IMR-90 (cell line): ENCODE measurements around the gene FBXO30. TPM values are rescaled to one million over a fixed set of nuclear protein-coding genes. Genes with fewer than 3 reads are reported as not detected.

ENCODE experiments used
- ATAC-seq: fragments of 200-7000 bp; cut with Tn5 transposase; 2 replicates; pipeline ENCODE4 v1.9.1; 2020; ENCODE audit warnings: low read depth, mild to moderate bottlenecking, moderate library complexity
- BruUV-seq: library from RNA; stranded (reverse); fragments of 400-500 nt; replicated peaks from 2 replicates; lab custom pipeline; 2021; lab: Mats Ljungman, UMichigan
- CTCF ChIA-PET: fragments of 300-600 bp; formaldehyde crosslinking; extraction: SDS; loops from one replicate; lab custom pipeline; 2021; ENCODE audit warnings: antibody characterized with exemption; lab: Yijun Ruan, JAX
- POLR2A ChIA-PET: fragments of 300-600 bp; sonication (Branson Sonifier 250); formaldehyde crosslinking; loops from one replicate; lab custom pipeline; 2022; ENCODE audit warnings: antibody characterized with exemption; ENCODE audit not compliant: unreplicated experiment; lab: Charles Lee
- DNase-seq: peaks from one replicate; pipeline ENCODE4 v3.0.0; 2013
- H2AFZ ChIP-seq: replicated peaks from 2 replicates; pipeline ENCODE3; 2013; ENCODE audit warnings: low read length, mild to moderate bottlenecking; ENCODE audit not compliant: poor library complexity
- H2AK5ac ChIP-seq: 2 replicates; pipeline ENCODE4 v1.6.1; 2013; ENCODE audit warnings: low read depth, low read length, inconsistent platforms
- H2AK9ac ChIP-seq: replicated peaks from 2 replicates; pipeline ENCODE3; 2013; ENCODE audit warnings: mild to moderate bottlenecking, low read depth, low read length, moderate library complexity; ENCODE audit not compliant: poor library complexity
- H2BK120ac ChIP-seq: 2 replicates; pipeline ENCODE4 v1.6.1; 2013; ENCODE audit warnings: low read depth, low read length, inconsistent platforms
- H2BK15ac ChIP-seq: 3 replicates; pipeline ENCODE4 v1.6.1; 2013; ENCODE audit warnings: low read depth, low read length, inconsistent platforms
- H2BK20ac ChIP-seq: 2 replicates; pipeline ENCODE4 v1.6.1; 2013; ENCODE audit warnings: low read depth, mild to moderate bottlenecking, inconsistent platforms, low read length, moderate library complexity
- H2BK5ac ChIP-seq: 2 replicates; pipeline ENCODE4 v1.6.1; 2013; ENCODE audit warnings: mild to moderate bottlenecking, low read depth, low read length, inconsistent platforms; ENCODE audit not compliant: poor library complexity, severe bottlenecking
- H3K14ac ChIP-seq: replicated peaks from 2 replicates; pipeline ENCODE4 v1.6.1; 2013; ENCODE audit warnings: low read depth, low read length, inconsistent platforms
- H3K18ac ChIP-seq: 2 replicates; pipeline ENCODE4 v1.6.1; 2013; ENCODE audit warnings: low read depth, low read length, control low read depth
- H3K23ac ChIP-seq: 2 replicates; pipeline ENCODE4 v1.6.1; 2013; ENCODE audit warnings: low read depth, low read length, inconsistent platforms
- H3K27ac ChIP-seq: 2 replicates; pipeline ENCODE4 v1.5.1; 2013; ENCODE audit warnings: mild to moderate bottlenecking, control low read depth, low read length; ENCODE audit not compliant: insufficient read depth
- H3K27me3 ChIP-seq: 2 replicates; pipeline ENCODE4 v1.6.1; 2013; ENCODE audit warnings: low read length; ENCODE audit not compliant: control insufficient read depth, insufficient read depth
- H3K36me3 ChIP-seq: 2 replicates; pipeline ENCODE4 v1.6.1; 2013; ENCODE audit warnings: low read length, mixed read lengths; ENCODE audit not compliant: control insufficient read depth, insufficient read depth
- H3K4ac ChIP-seq: 2 replicates; pipeline ENCODE4 v1.6.1; 2013; ENCODE audit warnings: low read depth, low read length, inconsistent platforms
- H3K4me1 ChIP-seq: 2 replicates; pipeline ENCODE4 v1.6.1; 2013; ENCODE audit warnings: low read length, mixed read lengths; ENCODE audit not compliant: control insufficient read depth, insufficient read depth
- H3K4me2 ChIP-seq: 2 replicates; pipeline ENCODE4 v1.6.1; 2013; ENCODE audit warnings: low read depth, mild to moderate bottlenecking, control low read depth, low read length, moderate library complexity
- H3K4me3 ChIP-seq: 2 replicates; pipeline ENCODE4 v1.5.1; 2013; ENCODE audit warnings: low read depth, mild to moderate bottlenecking, control low read depth, low read length, moderate library complexity; ENCODE audit not compliant: insufficient read depth
- H3K56ac ChIP-seq: 2 replicates; pipeline ENCODE4 v1.6.1; 2013; ENCODE audit warnings: low read length, inconsistent platforms; ENCODE audit not compliant: insufficient read depth; ENCODE audit errors: extremely low read depth
- H3K79me1 ChIP-seq, 2 experiments: 2 replicates each; pipeline ENCODE4 v1.6.1; 2013; ENCODE audit warnings: low read length in 2 of 2, inconsistent platforms in 1 of 2, low read depth in 1 of 2
- H3K9ac ChIP-seq: 2 replicates; pipeline ENCODE4 v1.6.1; 2013; ENCODE audit warnings: low read depth, low read length, control low read depth
- H3K9me1 ChIP-seq: 2 replicates; pipeline ENCODE4 v1.6.1; 2013; ENCODE audit warnings: low read length, inconsistent platforms; ENCODE audit not compliant: insufficient read depth
- H3K9me3 ChIP-seq: 2 replicates; pipeline ENCODE4 v1.6.1; 2013; ENCODE audit warnings: low read length; ENCODE audit not compliant: control insufficient read depth, insufficient read depth
- H4K20me1 ChIP-seq: 2 replicates; pipeline ENCODE4 v1.6.1; 2013; ENCODE audit warnings: low read length, inconsistent platforms; ENCODE audit not compliant: insufficient read depth
- H4K5ac ChIP-seq: 2 replicates; pipeline ENCODE4 v1.6.1; 2013; ENCODE audit warnings: mild to moderate bottlenecking, low read depth, low read length, control low read depth
- H4K8ac ChIP-seq, 2 experiments: 2 replicates each; pipeline ENCODE4 v1.6.1; 2013; ENCODE audit warnings: low read depth in 2 of 2, low read length in 2 of 2, control low read depth in 1 of 2, inconsistent platforms in 1 of 2
- H4K91ac ChIP-seq: 2 replicates; pipeline ENCODE4 v1.6.1; 2013; ENCODE audit warnings: low read depth, low read length, inconsistent platforms; ENCODE audit not compliant: insufficient read depth
- CEBPB ChIP-seq: IDR thresholded peaks from 2 replicates; pipeline ENCODE4 v1.6.1; 2012; ENCODE audit warnings: low read depth, low read length, improper control_type of control experiment
- CTCF ChIP-seq: conservative IDR thresholded peaks from 2 replicates; pipeline ENCODE4 v1.5.1; 2012; ENCODE audit warnings: mild to moderate bottlenecking, low read depth, low read length, improper control_type of control experiment
- FOS ChIP-seq: fragments of 150-350 bp; IDR thresholded peaks from 2 replicates; pipeline ENCODE4 v1.6.1; 2016; ENCODE audit warnings: low read depth, low read length
- MAFK ChIP-seq: IDR thresholded peaks from 2 replicates; pipeline ENCODE4 v1.6.1; 2012; ENCODE audit warnings: low read depth, low read length, improper control_type of control experiment
- MXI1 ChIP-seq: IDR thresholded peaks from 2 replicates; pipeline ENCODE4 v1.6.1; 2012; ENCODE audit warnings: low read depth, mild to moderate bottlenecking, low read length, moderate library complexity, borderline replicate concordance
- RCOR1 ChIP-seq: IDR thresholded peaks from 2 replicates; pipeline ENCODE4 v1.6.1; 2012; ENCODE audit warnings: mild to moderate bottlenecking, low read length, improper control_type of control experiment; ENCODE audit not compliant: insufficient replicate concordance
- USF2 ChIP-seq: fragments of 150-350 bp; IDR thresholded peaks from 2 replicates; pipeline ENCODE4 v1.6.1; 2017; ENCODE audit warnings: mild to moderate bottlenecking, antibody characterized with exemption, low read length, low read depth
- WGBS, 2 experiments: methylation state at CpG; one replicate each; pipeline versions ENCODE4 v1.1.5 to v1.1.7; 2013; ENCODE audit warnings: missing lambda C conversion rate in 2 of 2; ENCODE audit not compliant: insufficient read length in 1 of 2; ENCODE audit errors: extremely low coverage in 2 of 2; 5-methylcytosine and 5-hydroxymethylcytosine counted together
- dilution Hi-C: fragments of 300-500 bp; cut with HindIII; formaldehyde crosslinking; loops from one replicate; pipeline ENCODE4 v1.14.3; 2018; ENCODE audit warnings: low sequenced_read_pairs; ENCODE audit not compliant: unreplicated experiment
- in situ Hi-C: fragments of 300-500 bp; cut with MboI; formaldehyde crosslinking; loops from 3 replicates; pipeline ENCODE4 v1.14.3; 2019; ENCODE audit warnings: low sequenced_read_pairs, inconsistent platforms, mixed read lengths
- intact Hi-C: fragments of 100-400 bp; cut with micrococcal nuclease; formaldehyde crosslinking; loops from 2 replicates; pipeline ENCODE4 v1.10.0; 2022
- polyA plus RNA-seq, 3 experiments: library from polyadenylated mRNA; depleted of rRNA; stranded (reverse); fragments of >200 nt; gene quantifications; 2 replicates each; pipeline ENCODE4 v1.2.3, GENCODE V29; 2012; ENCODE audit warnings: low replicate concordance in 1 of 3
- total RNA-seq: library from RNA; depleted of rRNA; stranded (reverse); fragments of >200 nt; gene quantifications from 2 replicates; pipeline ENCODE4 v1.2.3, GENCODE V29; 2012

The FBXO30 gene
- total and polyA plus RNA-seq, 2 of the 4 experiments (the other 2 are of a cell fraction) = 3.1 to 9.3 TPM

GRCh38 chr6:145863988-145864616 is 49.5 kb upstream of the FBXO30 start:
- Histone ChIP-seq H3K4ac (no peak overlapping the region), H2BK5ac (no peak overlapping the region), H3K18ac (no peak overlapping the region), H3K79me1 (no peaks in the 10 kb centered on the region), H3K23ac (no peak overlapping the region), H4K20me1 (no peaks in the 10 kb centered on the region), H4K5ac (no peak overlapping the region), H3K36me3 (no peaks in the 10 kb centered on the region), H3K4me3 (no peak overlapping the region), H3K9ac (no peak overlapping the region), H2AFZ (no peak overlapping the region), H4K8ac (no peak overlapping the region), H4K91ac (no peak overlapping the region), H3K9me3 (no peaks in the 10 kb centered on the region), H2AK5ac (no peak overlapping the region), H3K4me2 (no peak overlapping the region), H3K27me3 (no peaks in the 10 kb centered on the region), H3K14ac (no peak overlapping the region), H2AK9ac (no peak overlapping the region), H2BK20ac (no peak overlapping the region), H3K56ac (no peak overlapping the region), H3K4me1 (peaks cover 2% of the 10 kb centered on the region), H2BK120ac (no peak overlapping the region), H3K9me1 (no peaks in the 10 kb centered on the region), H3K27ac (no peak overlapping the region), H2BK15ac (no peak overlapping the region)
- no peak for DNase-seq
- in situ Hi-C loops = no loop called here
- no peak for TF ChIP-seq USF2
- TF ChIP-seq MXI1 = no peak
- TF ChIP-seq CEBPB = no peak
- TF ChIP-seq CTCF = no peak
- TF ChIP-seq FOS = no peak
- no peak for TF ChIP-seq MAFK
- no peak for TF ChIP-seq RCOR1
- no CpG with 5 or more reads among the region's 2 CpGs for WGBS, 2 experiments
- BruUV-seq = no TSS peak
- no peak for ATAC-seq
- intact Hi-C loops = no loop called here
- ChIA-PET CTCF (interaction anchor here (1.0 kb wide), 1 partner anchor 15 kb away, joined by 6 read pairs; no protein-coding TSS in a partner anchor), POLR2A (interaction anchor here (0.6 to 0.7 kb wide), 2 partner anchors 19 to 24 kb away, joined by 3 to 4 read pairs; no protein-coding TSS in a partner anchor)
- dilution Hi-C loops = no loop called here
